Peyer's patch (tissue), 4 donors: ENCODE data around the gene GID8.

ENCODE experiments used
- POLR2A ChIP-seq, 2 donors: fragments of 450-650 bp; IDR thresholded peaks; one replicate each; pipeline ENCODE4 v1.5.1; 2017; ENCODE audit warnings: antibody characterized with exemption in 2 of 2, mild to moderate bottlenecking in 2 of 2, moderate library complexity in 2 of 2
- TF ChIP-seq, protein P1 (sequence below), 6 experiments: fragments of 450-650 bp in 4 of 6; fragments of 200-600 bp in 2 of 6; sonication (generic) in 1 of 6; IDR thresholded peaks; one replicate each; pipeline ENCODE4 v1.5.1; 2017 to 2019; ENCODE audit warnings: antibody characterized with exemption in 6 of 6, mild to moderate bottlenecking in 3 of 6, moderate library complexity in 1 of 6

DNA sequence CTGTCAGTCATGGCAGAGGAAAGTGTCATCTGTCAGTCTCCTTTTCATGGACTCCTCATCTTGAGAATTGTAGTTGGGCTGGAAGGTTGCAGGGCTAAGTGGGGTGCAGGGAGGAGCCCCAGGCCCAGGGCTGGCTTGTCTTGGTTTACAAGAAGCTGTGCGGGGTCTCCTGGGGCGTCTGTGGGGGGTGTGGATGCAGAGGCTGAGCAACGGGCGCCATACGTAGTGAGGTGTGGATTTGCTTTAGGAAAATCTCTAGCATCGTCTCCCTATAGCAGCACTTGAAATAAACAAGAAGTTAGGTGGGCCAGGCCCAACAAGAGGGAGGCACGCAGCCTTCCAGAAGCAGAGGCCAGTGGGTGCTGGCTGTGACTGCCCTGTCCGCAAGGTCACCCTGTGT lies 12.8 kb downstream of the GID8 start:
- TF ChIP-seq, protein P1, sequence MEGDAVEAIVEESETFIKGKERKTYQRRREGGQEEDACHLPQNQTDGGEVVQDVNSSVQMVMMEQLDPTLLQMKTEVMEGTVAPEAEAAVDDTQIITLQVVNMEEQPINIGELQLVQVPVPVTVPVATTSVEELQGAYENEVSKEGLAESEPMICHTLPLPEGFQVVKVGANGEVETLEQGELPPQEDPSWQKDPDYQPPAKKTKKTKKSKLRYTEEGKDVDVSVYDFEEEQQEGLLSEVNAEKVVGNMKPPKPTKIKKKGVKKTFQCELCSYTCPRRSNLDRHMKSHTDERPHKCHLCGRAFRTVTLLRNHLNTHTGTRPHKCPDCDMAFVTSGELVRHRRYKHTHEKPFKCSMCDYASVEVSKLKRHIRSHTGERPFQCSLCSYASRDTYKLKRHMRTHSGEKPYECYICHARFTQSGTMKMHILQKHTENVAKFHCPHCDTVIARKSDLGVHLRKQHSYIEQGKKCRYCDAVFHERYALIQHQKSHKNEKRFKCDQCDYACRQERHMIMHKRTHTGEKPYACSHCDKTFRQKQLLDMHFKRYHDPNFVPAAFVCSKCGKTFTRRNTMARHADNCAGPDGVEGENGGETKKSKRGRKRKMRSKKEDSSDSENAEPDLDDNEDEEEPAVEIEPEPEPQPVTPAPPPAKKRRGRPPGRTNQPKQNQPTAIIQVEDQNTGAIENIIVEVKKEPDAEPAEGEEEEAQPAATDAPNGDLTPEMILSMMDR (IDR thresholded peaks at IDR 0.05): no peak
- no peak for TF ChIP-seq POLR2A (IDR thresholded peaks at IDR 0.05)
